ENCODE results near the gene C14orf119.
A peak's percentile ranks its signal among the peaks of the same experiment; 100 is the strongest.

Gene C14orf119

GRCh38 chr14:23093526-23093925 is 1.8 kb upstream of the C14orf119 start:
- H3K36me3 ChIP-seq (ENCODE audit: control insufficient read depth, insufficient read depth, low read length, severe bottlenecking): peaks cover 55% of the 10 kb centered on the region
- no peak for DNase-seq (ENCODE audit: low read depth)

DNA sequence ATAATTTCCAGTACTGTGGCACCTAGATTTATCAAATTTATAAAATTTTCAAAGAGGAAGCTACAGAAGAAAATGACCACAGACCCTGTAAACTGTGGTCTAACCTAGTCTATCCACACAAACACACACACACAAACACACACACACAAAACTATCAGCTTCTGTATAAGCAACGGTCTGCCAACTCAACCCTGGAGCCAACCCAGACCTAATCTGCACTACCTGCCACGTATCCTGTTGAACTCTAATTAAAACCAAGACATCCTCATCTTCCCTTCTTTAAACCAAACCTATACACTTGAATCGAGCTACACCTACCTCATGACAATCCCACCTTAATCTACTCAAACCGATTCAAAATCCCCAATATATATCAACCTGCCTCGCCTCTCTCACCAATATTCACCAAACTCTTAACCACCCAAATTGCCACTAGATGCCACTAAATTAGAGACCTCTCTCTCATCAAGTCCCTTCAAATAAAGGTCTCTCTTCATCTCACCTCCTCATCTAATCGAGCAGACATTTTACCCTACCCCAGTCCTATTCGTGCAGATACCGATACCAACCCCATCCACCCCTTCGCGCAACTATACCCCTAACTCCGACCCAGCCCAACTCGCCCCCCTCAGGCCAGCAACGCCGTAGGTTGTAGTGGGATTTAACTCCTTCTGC is 1.2 kb upstream of the C14orf119 start:
- H3K4me3 ChIP-seq (ENCODE audit: low read length): peak overlapping the region; percentile 86
- DNase-seq (ENCODE audit: low read depth): peak; percentile 34
- peaks cover 55% of the 10 kb centered on the region for H3K36me3 ChIP-seq (ENCODE audit: control insufficient read depth, insufficient read depth, low read length, severe bottlenecking)

More at GRCh38 chr14:23093526-23093925, 1.8 kb upstream of the C14orf119 start:
- Histone ChIP-seq H3K4me3 (ENCODE audit: low read length) (peak overlapping the region; percentile 86), H3K9ac (ENCODE audit: low read length) (peak overlapping the region; percentile 99), H3K4me1 (ENCODE audit: control insufficient read depth, insufficient read depth, low read length) (peaks cover 41% of the 10 kb centered on the region), H3K9me3 (ENCODE audit: control insufficient read depth, low read length) (no peaks in the 10 kb centered on the region), H3K27me3 (replicated peaks; ENCODE audit: control insufficient read depth, insufficient read depth, low read length) (no peaks in the 10 kb centered on the region)

DNA sequence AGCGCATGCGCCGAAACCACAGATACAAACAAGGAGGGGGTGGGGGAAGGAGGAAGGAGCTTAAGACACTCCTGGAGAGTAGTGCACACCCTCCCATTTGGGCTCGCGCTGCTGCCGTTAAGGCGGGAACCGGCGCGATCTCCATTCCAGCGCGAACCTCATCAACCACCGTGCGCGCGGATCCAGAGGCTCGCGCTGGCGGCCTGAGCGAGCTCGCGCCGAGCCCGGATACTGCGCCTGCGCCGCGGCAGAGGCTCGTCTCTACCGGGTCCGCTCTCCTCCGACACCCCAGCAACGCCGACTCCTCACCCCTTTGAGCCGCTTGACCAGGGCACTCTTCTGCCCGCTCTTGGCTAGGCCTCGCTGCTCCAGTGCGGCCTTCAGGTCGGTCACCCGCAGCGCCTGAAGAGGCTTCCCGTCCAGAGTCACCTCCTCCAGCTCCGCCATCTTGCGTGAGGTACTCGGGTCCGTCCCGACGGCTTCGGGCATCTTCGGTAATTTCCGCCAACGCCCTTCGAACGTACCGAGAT is 574 bp upstream of the C14orf119 start, which contains the start of gene ACIN1:
Gene ACIN1, minus strand, starts transcription at position 471 of the 530 bp plus-strand sequence. Its CDS starts 24 bp downstream, at position 447.
- H3K9me3 ChIP-seq (ENCODE audit: control insufficient read depth, low read length): no peaks in the 10 kb centered on the region
- no peaks in the 10 kb centered on the region for H3K27me3 ChIP-seq (replicated peaks; ENCODE audit: control insufficient read depth, insufficient read depth, low read length)
- peak within 1 kb of the TSS; percentile 99 for H3K9ac ChIP-seq (ENCODE audit: low read length)
- DNase-seq (ENCODE audit: low read depth): peak; percentile 92
- H3K36me3 ChIP-seq (ENCODE audit: control insufficient read depth, insufficient read depth, low read length, severe bottlenecking): peaks cover 53% of the 10 kb centered on the region
- peak within 1 kb of the TSS; percentile 86 for H3K4me3 ChIP-seq (ENCODE audit: low read length)
- peaks cover 49% of the 10 kb centered on the region for H3K4me1 ChIP-seq (ENCODE audit: control insufficient read depth, insufficient read depth, low read length)

More for the DNA sequence above, 1.2 kb upstream of the C14orf119 start:
- Histone ChIP-seq H3K9me3 (ENCODE audit: control insufficient read depth, low read length) (no peaks in the 10 kb centered on the region), H3K9ac (ENCODE audit: low read length) (peak overlapping the region; percentile 99), H3K4me1 (ENCODE audit: control insufficient read depth, insufficient read depth, low read length) (peaks cover 47% of the 10 kb centered on the region), H3K27me3 (replicated peaks; ENCODE audit: control insufficient read depth, insufficient read depth, low read length) (no peaks in the 10 kb centered on the region)

- Histone ChIP-seq H3K36me3 (ENCODE audit: control insufficient read depth, insufficient read depth, low read length, severe bottlenecking) (peaks cover 24% of the 10 kb centered on the region), H3K4me3 (ENCODE audit: low read length) (peak overlapping the region; percentile 86), H3K9ac (ENCODE audit: low read length) (no peak overlapping the region), H3K27me3 (replicated peaks; ENCODE audit: control insufficient read depth, insufficient read depth, low read length) (no peaks in the 10 kb centered on the region), H3K9me3 (ENCODE audit: control insufficient read depth, low read length) (no peaks in the 10 kb centered on the region), H3K4me1 (ENCODE audit: control insufficient read depth, insufficient read depth, low read length) (peaks cover 40% of the 10 kb centered on the region)
- no peak for DNase-seq (ENCODE audit: low read depth)
These were observed 2.5 kb downstream of the C14orf119 start for GRCh38 chr14:23097786-23098185.

- H3K9ac ChIP-seq (ENCODE audit: low read length): peak overlapping the region; percentile 10
- no peak for DNase-seq (ENCODE audit: low read depth)
These were observed 4.0 kb downstream of the C14orf119 start for GRCh38 chr14:23099212-23099861.

DNA sequence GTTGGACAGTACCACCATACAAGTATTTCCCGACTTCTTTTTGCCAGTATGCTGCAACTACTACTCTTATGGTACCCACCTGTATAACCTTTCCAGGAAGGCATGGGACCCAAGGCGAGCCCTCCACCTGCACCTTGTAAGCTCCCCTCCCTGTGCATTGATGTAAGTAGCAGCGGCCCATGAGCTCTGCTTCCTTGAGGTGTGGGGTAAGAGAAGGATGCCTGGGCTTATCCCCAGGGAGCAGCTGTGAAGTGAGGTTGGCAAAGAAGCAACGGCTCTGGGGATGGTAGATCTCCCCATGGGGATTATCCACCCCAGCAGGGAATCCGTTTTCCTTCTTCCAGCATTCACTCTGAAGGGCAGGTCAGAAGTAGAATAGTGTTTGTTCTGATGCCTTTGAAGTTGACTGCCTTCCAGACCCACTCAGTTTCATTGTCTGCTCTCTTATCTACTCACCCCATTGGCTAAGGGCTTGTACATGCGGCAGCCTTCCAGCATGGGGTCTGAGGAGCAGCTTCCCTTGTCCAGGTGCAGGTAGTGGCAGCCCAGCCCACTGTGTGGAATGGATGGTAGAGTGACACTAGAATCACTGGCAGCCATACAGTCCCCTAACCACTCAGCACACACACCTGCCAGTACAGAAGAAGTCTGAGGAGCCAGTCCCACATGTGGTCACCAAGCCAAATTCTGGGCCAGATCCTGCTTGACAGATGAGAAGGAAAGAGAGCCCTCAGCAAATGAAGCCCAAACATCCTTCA is 6.1 kb downstream of the C14orf119 start:
- H3K9ac ChIP-seq (ENCODE audit: low read length): no peak overlapping the region

More at GRCh38 chr14:23099212-23099861, 4.0 kb downstream of the C14orf119 start:
- Histone ChIP-seq H3K4me3 (ENCODE audit: low read length) (no peak overlapping the region), H3K9me3 (ENCODE audit: control insufficient read depth, low read length) (no peaks in the 10 kb centered on the region), H3K27me3 (replicated peaks; ENCODE audit: control insufficient read depth, insufficient read depth, low read length) (no peaks in the 10 kb centered on the region), H3K36me3 (ENCODE audit: control insufficient read depth, insufficient read depth, low read length, severe bottlenecking) (peaks cover 20% of the 10 kb centered on the region), H3K4me1 (ENCODE audit: control insufficient read depth, insufficient read depth, low read length) (peaks cover 30% of the 10 kb centered on the region)

GRCh38 chr14:23101986-23102625 is 6.8 kb downstream of the C14orf119 start:
- Histone ChIP-seq H3K27me3 (replicated peaks; ENCODE audit: control insufficient read depth, insufficient read depth, low read length) (no peaks in the 10 kb centered on the region), H3K4me3 (ENCODE audit: low read length) (no peak overlapping the region), H3K36me3 (ENCODE audit: control insufficient read depth, insufficient read depth, low read length, severe bottlenecking) (peaks cover 20% of the 10 kb centered on the region), H3K9ac (ENCODE audit: low read length) (no peak overlapping the region), H3K9me3 (ENCODE audit: control insufficient read depth, low read length) (no peaks in the 10 kb centered on the region), H3K4me1 (ENCODE audit: control insufficient read depth, insufficient read depth, low read length) (peaks cover 32% of the 10 kb centered on the region)
- no peak for DNase-seq (ENCODE audit: low read depth)

More for the DNA sequence above, 6.1 kb downstream of the C14orf119 start:
- H3K4me1 ChIP-seq (ENCODE audit: control insufficient read depth, insufficient read depth, low read length): peaks cover 39% of the 10 kb centered on the region
- no peak for DNase-seq (ENCODE audit: low read depth)
- peaks cover 20% of the 10 kb centered on the region for H3K36me3 ChIP-seq (ENCODE audit: control insufficient read depth, insufficient read depth, low read length, severe bottlenecking)
- H3K4me3 ChIP-seq (ENCODE audit: low read length): no peak overlapping the region
- H3K27me3 ChIP-seq (replicated peaks; ENCODE audit: control insufficient read depth, insufficient read depth, low read length): no peaks in the 10 kb centered on the region
- H3K9me3 ChIP-seq (ENCODE audit: control insufficient read depth, low read length): no peaks in the 10 kb centered on the region

- H3K27me3 ChIP-seq (replicated peaks; ENCODE audit: control insufficient read depth, insufficient read depth, low read length): no peaks in the 10 kb centered on the region
- H3K4me1 ChIP-seq (ENCODE audit: control insufficient read depth, insufficient read depth, low read length): peaks cover 25% of the 10 kb centered on the region
- no peaks in the 10 kb centered on the region for H3K9me3 ChIP-seq (ENCODE audit: control insufficient read depth, low read length)
These were observed 7.5 kb downstream of the C14orf119 start for GRCh38 chr14:23102801-23103200.

GRCh38 chr14:23103581-23103980 is 8.3 kb downstream of the C14orf119 start:
- Histone ChIP-seq H3K36me3 (ENCODE audit: control insufficient read depth, insufficient read depth, low read length, severe bottlenecking) (peaks cover 9% of the 10 kb centered on the region), H3K27me3 (replicated peaks; ENCODE audit: control insufficient read depth, insufficient read depth, low read length) (no peaks in the 10 kb centered on the region), H3K9me3 (ENCODE audit: control insufficient read depth, low read length) (no peaks in the 10 kb centered on the region), H3K9ac (ENCODE audit: low read length) (no peak overlapping the region), H3K4me3 (ENCODE audit: low read length) (no peak overlapping the region), H3K4me1 (ENCODE audit: control insufficient read depth, insufficient read depth, low read length) (peaks cover 17% of the 10 kb centered on the region)
- no peak for DNase-seq (ENCODE audit: low read depth)

More at GRCh38 chr14:23102801-23103200, 7.5 kb downstream of the C14orf119 start:
- Histone ChIP-seq H3K4me3 (ENCODE audit: low read length) (no peak overlapping the region), H3K9ac (ENCODE audit: low read length) (no peak overlapping the region), H3K36me3 (ENCODE audit: control insufficient read depth, insufficient read depth, low read length, severe bottlenecking) (peaks cover 17% of the 10 kb centered on the region)
- no peak for DNase-seq (ENCODE audit: low read depth)

DNA sequence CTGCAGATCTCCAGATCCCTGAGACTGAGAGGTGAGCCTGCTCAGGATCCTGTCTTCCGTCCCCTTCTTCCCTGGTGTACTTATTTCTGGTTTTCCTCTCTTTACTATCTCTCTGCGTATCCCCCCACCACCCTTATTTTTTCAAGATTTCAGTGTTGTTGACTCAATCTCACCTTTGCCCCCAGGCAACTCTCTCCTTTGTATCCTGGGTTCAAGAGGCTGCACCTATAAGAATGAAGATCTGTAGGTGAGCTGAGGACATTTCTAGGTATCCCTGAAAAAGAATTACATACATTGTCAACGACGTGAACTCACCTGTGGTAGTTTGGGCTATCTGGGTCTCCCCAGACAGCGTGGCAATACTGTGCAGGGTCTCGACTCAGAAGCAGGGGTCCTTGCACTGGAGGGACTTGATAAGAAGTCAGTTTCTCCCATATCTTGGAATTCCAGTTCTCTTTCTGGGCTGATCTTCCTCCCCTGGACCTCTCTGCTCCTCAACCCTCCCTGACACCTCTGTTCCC is 8.8 kb downstream of the C14orf119 start:
- Histone ChIP-seq H3K4me3 (ENCODE audit: low read length) (no peak overlapping the region), H3K27me3 (replicated peaks; ENCODE audit: control insufficient read depth, insufficient read depth, low read length) (no peaks in the 10 kb centered on the region), H3K36me3 (ENCODE audit: control insufficient read depth, insufficient read depth, low read length, severe bottlenecking) (peaks cover 4% of the 10 kb centered on the region), H3K9ac (ENCODE audit: low read length) (peak overlapping the region; percentile 50), H3K9me3 (ENCODE audit: control insufficient read depth, low read length) (no peaks in the 10 kb centered on the region), H3K4me1 (ENCODE audit: control insufficient read depth, insufficient read depth, low read length) (peaks cover 12% of the 10 kb centered on the region)
- DNase-seq (ENCODE audit: low read depth): no peak

Measured in adipocyte (in vitro differentiated cells).